OCI-LY1 (cell line): ENCODE data around the gene PPM1N.

ENCODE experiments used
- CTCF ChIP-seq: fragments of 200-600 bp; sonication (generic), shearing (Covaris generic); IDR thresholded peaks from 2 replicates; pipeline ENCODE4 v1.5.1; 2017; ENCODE audit warnings: mild to moderate bottlenecking, antibody characterized with exemption, low read length, moderate library complexity, mixed read lengths
- EZH2 ChIP-seq: fragments of 200-600 bp; sonication (generic), shearing (Covaris generic); IDR thresholded peaks from 2 replicates; pipeline ENCODE4 v1.8.0; 2017; ENCODE audit warnings: borderline replicate concordance, mixed run types, mild to moderate bottlenecking, antibody characterized with exemption, low read length, moderate library complexity, mixed read lengths

- TF ChIP-seq EZH2 = no peak
- no peak for TF ChIP-seq CTCF
These were observed 16.9 kb downstream of the PPM1N start for GRCh38 chr19:45515081-45515624.
